Endothelial cell of hepatic sinusoid (primary cell): ENCODE measurements around the gene ZMYND10.
"Not testable (repeated sequence)": the region's sequence is repeated elsewhere in the genome, so short reads cannot be mapped to it uniquely, and the experiment has no call there.

Experiments used
- in situ Hi-C: cut with HindIII; loops from 2 replicates; pipeline ENCODE4 v1.10.0; 2017; ENCODE audit warnings: low sequenced_read_pairs

ZMYND10 gene

GRCh38 chr3:50314342-50314741 lies 31.2 kb downstream of the ZMYND10 start:
- in situ Hi-C loops = no loop called here

- in situ Hi-C loops = not testable (repeated sequence)
These were observed 33.5 kb downstream of the ZMYND10 start for GRCh38 chr3:50312041-50312440.

GRCh38 chr3:50304601-50305000 lies 40.9 kb downstream of the ZMYND10 start:
- in situ Hi-C loops = no loop called here

- in situ Hi-C loops = no loop called here
These were observed 42.3 kb downstream of the ZMYND10 start, which contains the start of gene HYAL1 for GRCh38 chr3:50303013-50303815. Gene HYAL1, minus strand, starts transcription at chr3:50303574. Its CDS starts 618 bp downstream, at chr3:50302956.

- in situ Hi-C loops = no loop called here
These were observed 43.2 kb downstream of the ZMYND10 start for GRCh38 chr3:50302095-50303012.

- in situ Hi-C loops = no loop called here
These were observed 44.8 kb downstream of the ZMYND10 start for GRCh38 chr3:50300681-50301254.

- in situ Hi-C loops = no loop called here
These were observed 45.4 kb downstream of the ZMYND10 start for GRCh38 chr3:50299929-50300680.

GRCh38 chr3:50299638-50299928 lies 45.9 kb downstream of the ZMYND10 start:
- in situ Hi-C loops = no loop called here

GRCh38 chr3:50298836-50299637 lies 46.5 kb downstream of the ZMYND10 start, which contains the start of the genes HYAL3 and NAA80:
Gene HYAL3, minus strand, starts transcription at chr3:50299405. Its CDS starts 3,803 bp downstream, at chr3:50295602.
Gene NAA80, minus strand, starts transcription at chr3:50299405. Its CDS starts 1,942 bp downstream, at chr3:50297463.
- in situ Hi-C loops = no loop called here

- in situ Hi-C loops = no loop called here
These were observed 47.4 kb downstream of the ZMYND10 start for GRCh38 chr3:50297896-50298725.

GRCh38 chr3:50297384-50297775 lies 48.2 kb downstream of the ZMYND10 start:
- in situ Hi-C loops = no loop called here

- in situ Hi-C loops = no loop called here
These were observed 48.7 kb downstream of the ZMYND10 start for GRCh38 chr3:50296721-50297383.

GRCh38 chr3:50295553-50296431 lies 49.7 kb downstream of the ZMYND10 start:
- in situ Hi-C loops = no loop called here

- in situ Hi-C loops = no loop called here
These were observed 50.8 kb downstream of the ZMYND10 start for GRCh38 chr3:50294492-50295403.

- in situ Hi-C loops = no loop called here
These were observed 51.4 kb downstream of the ZMYND10 start for GRCh38 chr3:50294089-50294488.

GRCh38 chr3:50293079-50293801 lies 52.3 kb downstream of the ZMYND10 start:
- in situ Hi-C loops = no loop called here
